GM21786 (cell line): ENCODE data around the gene DHRSX.
"Not testable (repeated sequence)": the region's sequence is repeated elsewhere in the genome, so short reads cannot be mapped to it uniquely, and the experiment has no call there.

Experiments used
- ATAC-seq: cut with Tn5 transposase; IDR thresholded peaks from one replicate; pipeline ENCODE4 v1.9.1; 2021; ENCODE audit not compliant: unreplicated experiment

Gene DHRSX

DNA sequence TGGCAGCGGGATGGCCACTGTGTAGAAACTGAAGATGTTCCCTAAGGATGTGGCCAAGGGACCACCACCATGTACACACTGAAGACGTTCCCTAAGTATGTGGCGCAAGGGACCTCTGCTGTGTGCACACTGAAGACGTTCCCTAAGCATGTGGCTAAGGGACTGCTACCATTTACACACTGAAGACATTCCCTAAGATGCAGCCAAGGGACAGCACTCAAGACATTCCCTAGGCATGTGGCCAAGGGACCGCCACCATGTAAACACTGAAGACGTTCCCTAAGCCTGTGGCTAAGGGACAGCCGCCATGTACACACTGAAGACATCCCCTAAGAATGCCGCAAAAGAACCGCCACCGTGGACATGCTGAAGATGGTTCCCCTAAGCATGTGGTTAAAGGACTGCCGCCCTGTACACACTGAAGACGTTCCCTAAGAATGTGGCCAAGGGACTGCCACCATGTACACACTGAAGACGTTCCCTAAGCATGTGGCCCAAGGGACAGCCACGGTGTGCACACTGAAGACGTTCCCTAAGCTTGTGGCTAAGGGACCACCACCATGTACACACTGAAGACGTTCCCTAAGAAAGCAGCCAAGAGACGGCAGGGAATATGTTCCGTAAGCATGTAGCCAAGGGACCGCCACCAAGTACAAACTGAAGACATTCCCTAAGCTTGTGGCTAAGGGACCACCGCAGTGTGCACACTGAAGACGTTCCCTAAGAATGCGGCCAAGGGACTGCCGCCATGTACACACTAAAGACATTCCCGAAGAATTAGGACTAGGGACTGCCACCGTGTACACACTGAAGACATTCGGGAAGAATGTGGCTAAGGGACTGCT is 43.3 kb downstream of the DHRSX start:
- no peak for ATAC-seq

- ATAC-seq, result not testable (repeated sequence)
Observed at GRCh38 chrX:2456091-2456490, 44.7 kb downstream of the DHRSX start.

DNA sequence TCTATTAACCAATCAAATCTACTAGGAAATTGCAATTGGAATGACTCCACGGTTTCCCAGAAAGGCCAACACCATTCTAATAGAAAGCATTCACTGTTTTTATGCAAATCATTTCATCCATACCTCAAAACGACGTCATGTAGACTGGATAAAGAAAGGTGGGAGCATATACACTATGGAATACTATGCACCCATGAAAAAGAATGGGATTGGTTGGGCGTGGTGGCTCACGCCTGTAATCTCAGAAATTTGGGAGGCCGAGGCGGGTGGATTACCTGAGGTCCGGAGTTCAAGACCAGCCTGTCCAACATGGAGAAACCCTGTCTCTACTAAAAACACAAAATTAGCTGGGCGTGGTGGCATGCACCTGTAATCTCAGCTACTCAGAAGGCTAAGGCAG is 46.2 kb downstream of the DHRSX start:
- ATAC-seq, result not testable (repeated sequence)

- ATAC-seq, result no peak
Observed at GRCh38 chrX:2452799-2453198, 48.0 kb downstream of the DHRSX start.

DNA sequence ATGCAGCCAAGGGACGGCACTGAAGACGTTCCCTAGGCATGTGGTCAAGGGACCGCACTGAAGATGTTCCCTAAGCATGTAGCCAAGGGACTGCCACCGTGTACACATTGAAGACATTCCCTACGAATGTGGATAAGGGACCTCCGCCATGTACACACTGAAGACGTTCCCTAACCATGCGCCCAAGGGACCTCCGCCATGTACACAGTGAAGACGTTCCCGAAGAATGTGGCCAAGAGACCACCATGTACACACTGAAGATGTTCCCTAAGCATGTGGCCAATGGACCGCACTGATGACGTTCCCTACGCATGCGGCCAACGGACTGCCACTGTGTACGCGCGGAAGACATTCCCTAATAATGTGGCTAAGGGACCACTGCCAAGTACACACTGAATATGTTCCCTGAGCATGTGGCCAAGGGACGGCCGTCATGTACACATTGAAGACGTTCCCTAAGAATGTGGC is 48.4 kb downstream of the DHRSX start:
- ATAC-seq, result no peak

DNA sequence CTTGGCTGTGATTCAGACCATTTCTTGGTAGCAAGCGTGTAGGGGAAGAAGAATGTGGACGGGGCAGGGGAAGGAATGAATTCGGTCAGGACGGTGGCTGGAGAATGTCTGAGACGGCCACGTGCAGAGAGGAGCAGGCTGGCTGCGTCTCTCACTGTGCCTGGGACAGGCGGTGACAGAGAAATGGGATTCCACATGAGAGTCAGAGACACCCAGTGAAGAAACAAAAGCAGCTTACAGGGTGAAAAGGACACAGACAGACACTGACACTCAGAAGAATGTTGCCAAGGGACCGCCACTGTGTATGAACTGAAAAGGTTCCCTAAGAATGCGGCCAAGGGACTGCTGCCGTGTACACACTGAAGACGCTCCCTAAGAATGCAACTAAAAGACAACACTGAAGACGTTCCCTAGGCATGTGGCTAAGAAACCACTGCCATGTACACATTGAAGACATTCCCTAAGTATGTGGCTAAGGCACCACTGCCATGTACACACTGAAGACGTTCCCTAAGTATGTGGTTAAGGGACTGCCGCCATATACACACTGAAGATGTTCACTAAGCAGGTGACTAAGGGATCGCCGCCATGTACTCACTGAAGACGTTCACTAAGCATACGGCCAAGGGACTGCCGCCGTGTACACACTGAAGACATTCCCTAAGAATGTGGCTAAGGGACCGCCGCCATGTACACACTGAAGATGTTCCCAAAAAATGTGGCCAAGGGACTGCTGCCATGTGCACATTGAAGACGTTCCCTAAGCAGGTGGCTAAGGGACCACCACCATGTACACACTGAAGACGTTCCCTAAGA is 49.1 kb downstream of the DHRSX start:
- ATAC-seq, result no peak

DNA sequence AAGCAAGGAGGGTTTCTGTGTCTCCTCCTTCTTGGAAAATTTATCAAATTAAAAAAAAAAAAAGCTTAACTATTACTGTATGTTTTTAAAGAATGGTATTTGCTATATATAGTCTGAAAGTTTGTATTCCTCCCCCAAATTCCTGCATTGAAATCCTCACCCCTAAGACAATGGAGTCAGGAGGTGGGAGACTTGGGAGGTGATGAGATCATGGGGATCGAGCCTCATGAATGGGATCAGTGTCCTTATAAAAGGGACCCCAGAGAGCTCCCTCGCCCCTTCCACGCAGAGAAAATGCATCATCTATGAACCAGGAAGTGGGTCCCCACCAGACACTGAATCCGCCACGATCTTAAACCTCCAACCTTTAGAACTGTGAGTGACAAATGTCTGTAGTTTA is 50.1 kb downstream of the DHRSX start:
- ATAC-seq, result no peak

- no peak for ATAC-seq
Observed at GRCh38 chrX:2449135-2449886, 51.5 kb downstream of the DHRSX start.

- ATAC-seq, result no peak
Observed at GRCh38 chrX:2447484-2447883, 53.3 kb downstream of the DHRSX start.

- no peak for ATAC-seq
Observed at GRCh38 chrX:2446815-2447214, 54.0 kb downstream of the DHRSX start.

DNA sequence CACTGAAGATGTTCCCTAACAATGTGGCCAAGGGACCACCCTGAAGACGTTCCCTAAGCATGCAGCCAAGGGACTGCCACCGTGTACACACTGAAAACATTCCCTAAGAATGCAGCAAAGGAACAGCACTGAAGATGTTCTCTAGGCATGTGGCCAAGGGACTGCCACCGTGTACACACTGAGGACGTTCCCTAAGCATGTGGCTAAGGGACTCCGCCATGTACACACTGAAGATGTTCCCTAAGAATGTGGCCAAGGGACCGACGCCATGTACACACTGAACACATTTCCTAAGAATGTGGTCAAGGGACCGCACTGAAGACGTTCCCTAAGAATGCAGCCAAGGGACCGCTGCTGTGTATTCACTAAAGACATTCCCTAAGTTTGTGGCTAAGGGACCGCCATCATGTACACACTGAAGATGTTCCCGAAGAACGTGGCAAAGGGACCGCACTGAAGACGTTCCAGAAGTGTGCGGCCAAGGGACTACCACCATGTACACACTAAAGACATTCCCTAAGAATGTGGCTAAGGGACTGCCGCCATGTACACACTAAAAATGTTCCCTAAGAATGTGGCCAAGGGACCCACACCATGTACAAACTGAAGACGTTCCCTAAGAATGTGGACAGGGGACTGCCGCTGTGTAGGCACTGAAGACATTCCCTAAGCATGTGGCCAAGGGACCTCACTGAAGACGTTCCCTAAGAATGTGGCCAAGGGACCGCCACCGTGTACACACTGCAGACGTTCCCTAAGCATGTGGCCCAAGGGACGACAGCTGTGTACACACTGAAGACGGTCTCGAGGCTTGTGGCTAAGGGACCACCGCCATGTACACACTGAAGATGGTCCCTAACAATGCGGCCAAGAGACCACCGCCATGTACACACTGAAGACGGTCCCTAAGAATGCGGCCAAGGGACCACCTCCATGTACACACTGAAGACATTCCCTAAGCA is 54.8 kb downstream of the DHRSX start:
- no peak for ATAC-seq

GRCh38 chrX:2442694-2443093 is 58.1 kb downstream of the DHRSX start:
- no peak for ATAC-seq

GRCh38 chrX:2441466-2441865 is 59.3 kb downstream of the DHRSX start:
- no peak for ATAC-seq

DNA sequence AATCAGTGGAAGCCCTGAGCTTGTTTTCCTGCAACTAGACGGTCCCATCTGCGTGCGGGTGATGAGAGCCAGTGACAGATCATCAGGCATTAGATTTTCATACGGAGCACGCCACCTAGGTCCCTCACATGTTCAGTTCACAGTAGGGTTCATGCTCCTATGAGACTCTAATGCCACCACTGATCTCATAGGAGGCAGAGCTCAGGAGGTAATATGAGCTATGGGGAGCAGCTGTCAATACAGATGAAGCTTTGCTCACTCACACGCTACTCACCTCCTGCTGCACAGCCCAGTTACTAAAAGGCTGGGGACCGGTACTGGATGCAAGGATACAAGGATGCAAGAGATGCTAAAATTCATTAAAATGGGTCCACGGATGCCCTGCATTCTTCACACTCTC is 61.2 kb downstream of the DHRSX start:
- no peak for ATAC-seq

- no peak for ATAC-seq
Observed at GRCh38 chrX:2435465-2435864, 65.3 kb downstream of the DHRSX start.

DNA sequence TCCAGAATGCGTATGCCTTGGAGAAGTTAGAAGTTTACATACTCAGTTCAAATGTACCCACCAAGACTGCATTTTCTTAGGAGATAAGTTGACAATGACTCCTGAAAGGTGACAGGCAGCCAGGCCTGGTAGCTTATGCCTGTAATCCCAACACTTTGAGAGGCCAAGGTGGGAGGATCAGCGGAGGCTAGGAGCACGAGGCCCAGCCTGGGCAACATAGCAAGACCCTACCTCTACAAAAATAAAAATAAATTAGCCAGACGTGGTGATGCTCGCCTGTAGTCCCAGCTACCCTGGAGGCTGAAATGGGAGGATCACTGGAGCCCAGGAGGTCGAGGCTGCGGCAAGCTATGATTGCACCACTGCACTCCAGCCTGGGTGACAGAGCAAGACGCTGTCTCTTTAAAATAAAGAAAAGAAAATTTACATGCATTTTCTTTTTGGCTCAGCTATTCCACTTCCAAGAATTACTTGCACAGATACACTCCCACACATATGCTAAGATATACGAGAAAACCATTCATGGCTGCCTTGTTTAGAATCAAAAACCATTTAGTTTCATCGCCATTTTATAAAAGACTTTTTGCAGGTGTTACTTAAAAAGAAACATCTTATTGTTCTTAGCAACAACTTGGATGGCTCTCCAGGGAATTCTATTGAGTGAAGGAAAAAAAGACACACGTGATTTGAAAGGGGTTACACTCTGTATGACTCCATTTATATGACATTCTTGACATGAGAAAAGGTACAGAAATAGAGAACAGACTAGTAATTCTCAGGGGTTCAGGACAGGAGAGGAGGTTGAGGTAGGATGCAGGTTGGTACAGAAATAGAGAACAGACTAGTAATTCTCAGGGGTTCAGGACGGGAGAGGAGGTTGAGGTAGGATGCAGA is 66.3 kb downstream of the DHRSX start:
- no peak for ATAC-seq

GRCh38 chrX:2432298-2432863 is 68.4 kb downstream of the DHRSX start:
- ATAC-seq, result no peak

DNA sequence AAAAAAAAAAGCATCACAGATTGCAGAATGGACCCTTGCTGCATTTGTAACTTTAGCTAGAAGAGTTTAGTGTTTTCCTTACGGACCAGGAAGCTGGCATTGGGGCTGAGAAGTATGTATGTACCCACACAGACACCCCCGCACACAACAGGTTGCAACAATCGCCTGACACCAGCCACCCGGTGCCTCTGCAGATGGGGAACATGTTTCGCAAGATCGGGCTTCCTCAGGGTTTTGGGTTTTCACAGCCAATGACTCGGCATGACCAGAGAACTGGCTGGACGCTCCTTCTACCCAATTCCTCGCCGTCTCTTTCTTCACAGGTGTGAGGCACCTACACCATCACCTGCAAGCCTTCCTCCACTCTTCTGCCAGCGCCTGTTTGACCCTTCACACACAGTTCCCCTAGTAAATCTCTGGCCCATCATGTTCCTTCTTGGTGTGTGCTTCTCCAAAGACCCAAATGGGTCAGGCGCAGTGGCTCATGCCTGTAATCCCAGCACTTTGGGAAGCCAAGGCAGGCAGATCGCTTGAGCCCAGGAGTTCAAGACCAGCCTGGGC is 70.4 kb downstream of the DHRSX start:
- no peak for ATAC-seq

GRCh38 chrX:2427737-2428136 is 73.0 kb downstream of the DHRSX start:
- ATAC-seq, result no peak
